Epithelial cell of proximal tubule (primary cell): ENCODE data around the gene RNASEH2C. TPM values are rescaled to one million over a fixed set of nuclear protein-coding genes. Genes with fewer than 3 reads are reported as not detected.
"Not testable (repeated sequence)": the region's sequence is repeated elsewhere in the genome, so short reads cannot be mapped to it uniquely, and the experiment has no call there.

Experiments used
- DNase-seq: peaks from one replicate; pipeline ENCODE4 v3.0.0-alpha.2; 2011; ENCODE audit warnings: low read depth
- H3K4me3 ChIP-seq: 2 replicates; pipeline ENCODE4 v1.5.1; 2011; ENCODE audit warnings: low read depth, mild to moderate bottlenecking, low read length
- total RNA-seq: library from RNA; depleted of rRNA; stranded (reverse); fragments of >200 nt; gene quantifications from 2 replicates; pipeline ENCODE4 v1.2.3, GENCODE V29; 2015
- TF ChIP-seq, protein P1 (sequence below): conservative IDR thresholded peaks from 2 replicates; pipeline ENCODE4 v1.5.1; 2012; ENCODE audit warnings: low read depth, mild to moderate bottlenecking, low read length

RNASEH2C gene
- total RNA-seq, 1 donor from 2014 or later, result 81.1 TPM

GRCh38 chr11:65701686-65702085 is 18.9 kb downstream of the RNASEH2C start:
- DNase-seq, result no peak
- H3K4me3 ChIP-seq, result no peak overlapping the region
- TF ChIP-seq, protein P1, sequence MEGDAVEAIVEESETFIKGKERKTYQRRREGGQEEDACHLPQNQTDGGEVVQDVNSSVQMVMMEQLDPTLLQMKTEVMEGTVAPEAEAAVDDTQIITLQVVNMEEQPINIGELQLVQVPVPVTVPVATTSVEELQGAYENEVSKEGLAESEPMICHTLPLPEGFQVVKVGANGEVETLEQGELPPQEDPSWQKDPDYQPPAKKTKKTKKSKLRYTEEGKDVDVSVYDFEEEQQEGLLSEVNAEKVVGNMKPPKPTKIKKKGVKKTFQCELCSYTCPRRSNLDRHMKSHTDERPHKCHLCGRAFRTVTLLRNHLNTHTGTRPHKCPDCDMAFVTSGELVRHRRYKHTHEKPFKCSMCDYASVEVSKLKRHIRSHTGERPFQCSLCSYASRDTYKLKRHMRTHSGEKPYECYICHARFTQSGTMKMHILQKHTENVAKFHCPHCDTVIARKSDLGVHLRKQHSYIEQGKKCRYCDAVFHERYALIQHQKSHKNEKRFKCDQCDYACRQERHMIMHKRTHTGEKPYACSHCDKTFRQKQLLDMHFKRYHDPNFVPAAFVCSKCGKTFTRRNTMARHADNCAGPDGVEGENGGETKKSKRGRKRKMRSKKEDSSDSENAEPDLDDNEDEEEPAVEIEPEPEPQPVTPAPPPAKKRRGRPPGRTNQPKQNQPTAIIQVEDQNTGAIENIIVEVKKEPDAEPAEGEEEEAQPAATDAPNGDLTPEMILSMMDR, result no peak

- H3K4me3 ChIP-seq, result no peak overlapping the region
- TF ChIP-seq, protein P1, result no peak
- no peak for DNase-seq
Observed at GRCh38 chr11:65700399-65700798, 20.2 kb downstream of the RNASEH2C start.

- DNase-seq, result no peak
- H3K4me3 ChIP-seq, result no peak overlapping the region
- TF ChIP-seq, protein P1, result no peak
Observed at GRCh38 chr11:65699306-65699705, 21.3 kb downstream of the RNASEH2C start.

- no peak overlapping the region for H3K4me3 ChIP-seq
- TF ChIP-seq, protein P1, result no peak
- no peak for DNase-seq
Observed at GRCh38 chr11:65698205-65698604, 22.4 kb downstream of the RNASEH2C start.

GRCh38 chr11:65696802-65697552 is 23.6 kb downstream of the RNASEH2C start:
- TF ChIP-seq, protein P1, result no peak

GRCh38 chr11:65695459-65696241 is 24.9 kb downstream of the RNASEH2C start:
- no peak for DNase-seq
- TF ChIP-seq, protein P1, result no peak
- no peak overlapping the region for H3K4me3 ChIP-seq

More at GRCh38 chr11:65696802-65697552, 23.6 kb downstream of the RNASEH2C start:
- no peak for DNase-seq
- H3K4me3 ChIP-seq, result no peak overlapping the region

- TF ChIP-seq, protein P1, result no peak
- no peak overlapping the region for H3K4me3 ChIP-seq
- DNase-seq, result no peak
Observed at GRCh38 chr11:65692367-65692766, 28.2 kb downstream of the RNASEH2C start.

DNA sequence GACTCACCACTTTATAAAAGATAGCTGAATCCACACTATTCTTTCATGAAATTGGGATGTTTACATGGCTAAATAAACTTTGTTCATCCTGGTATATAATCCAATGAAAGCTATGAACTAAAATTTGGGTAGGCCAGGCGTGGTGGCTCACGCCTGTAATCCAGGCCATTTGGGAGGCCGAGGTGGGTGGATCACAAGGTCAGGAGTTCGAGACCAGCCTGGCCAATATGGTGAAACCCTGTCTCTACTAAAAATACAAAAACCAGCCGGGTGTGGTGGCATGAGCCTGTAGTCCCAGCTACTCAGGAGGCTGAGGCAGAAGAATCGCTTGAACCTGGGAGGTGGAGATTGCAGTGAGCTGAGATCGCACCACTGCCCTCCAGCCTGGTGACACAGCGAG is 28.8 kb downstream of the RNASEH2C start:
- DNase-seq, H3K4me3 ChIP-seq: not testable (repeated sequence)
